ENCODE measurements around the gene FAM110A. TPM values are rescaled to one million over a fixed set of nuclear protein-coding genes. Genes with fewer than 3 reads are reported as not detected.
"Not testable (repeated sequence)": the region's sequence is repeated elsewhere in the genome, so short reads cannot be mapped to it uniquely, and the experiment has no call there.

The FAM110A gene
- polyA plus RNA-seq (2012; ENCODE audit: missing spikeins), result 3.0 TPM

DNA sequence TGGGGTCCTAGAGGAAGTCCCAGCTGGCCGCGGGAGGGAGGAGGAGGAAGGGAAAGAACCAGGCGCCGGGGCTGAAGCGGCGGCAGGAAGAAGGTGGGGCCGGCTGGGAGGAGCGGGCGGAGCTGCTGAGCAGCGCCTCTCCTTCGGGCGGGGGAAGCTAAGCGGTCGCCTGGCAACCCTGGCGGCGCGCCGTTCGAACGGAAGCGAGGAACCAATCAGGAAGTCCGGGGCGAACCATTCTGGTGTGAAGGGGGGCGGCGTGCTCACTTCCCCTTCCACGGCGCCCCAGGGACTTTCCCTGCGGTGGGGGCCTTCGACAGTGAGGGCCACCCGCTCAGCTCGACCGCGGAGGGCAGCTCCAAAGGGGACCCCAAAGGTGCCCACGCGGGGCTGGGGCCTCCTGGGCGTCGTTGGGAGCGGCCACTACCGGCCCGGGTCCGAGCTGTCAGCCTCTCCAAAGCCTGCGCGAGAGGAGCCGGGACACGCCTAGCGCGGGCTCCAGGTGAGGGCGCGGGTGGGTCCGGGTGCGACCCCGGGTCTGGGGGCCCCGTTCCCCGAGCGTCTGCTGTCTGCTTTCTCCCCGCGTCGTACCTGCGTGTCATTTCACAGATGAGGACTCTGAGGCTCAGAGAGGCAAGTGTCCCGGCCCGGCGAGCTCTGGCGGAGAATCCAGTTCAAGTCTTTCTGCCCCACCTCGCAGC lies at the start of gene FAM110A:
Gene FAM110A (plus strand): TSS at position 266 of the 701 bp plus-strand sequence. CDS start 11,090 bp downstream, outside the sequence.
- FAIRE-seq (peak; percentile 97), DNase-seq (ENCODE audit: insufficient read length) (peak; percentile 89)
- TF ChIP-seq TAF1 (IDR thresholded peaks at IDR 0.05; ENCODE audit: borderline replicate concordance, low read depth, low read length), result no peak
- 0 out of 2 replicates have a peak, but pooled peaks have one; percentile 26 for TF ChIP-seq POLR2AphosphoS5 (IDR thresholded peaks at IDR 0.05; ENCODE audit: low read depth, low read length)
- peak; percentile 71; the same call in 1 of the 2 replicates for TF ChIP-seq POLR2A (IDR thresholded peaks at IDR 0.05; ENCODE audit: low read depth, low read length)

GRCh38 chr20:787825-788224 lies 45.7 kb upstream of the FAM110A start:
- FAIRE-seq (no peak), DNase-seq (ENCODE audit: insufficient read length) (no peak)
- TF ChIP-seq TAF1 (IDR thresholded peaks at IDR 0.05; ENCODE audit: borderline replicate concordance, low read depth, low read length), result no peak
- TF ChIP-seq POLR2A (IDR thresholded peaks at IDR 0.05; ENCODE audit: low read depth, low read length), result no peak
- no peak for TF ChIP-seq POLR2AphosphoS5 (IDR thresholded peaks at IDR 0.05; ENCODE audit: low read depth, low read length)

GRCh38 chr20:791056-791455 lies 42.5 kb upstream of the FAM110A start:
- FAIRE-seq, result no peak
- no peak for DNase-seq (ENCODE audit: insufficient read length)
- no peak for TF ChIP-seq POLR2AphosphoS5 (IDR thresholded peaks at IDR 0.05; ENCODE audit: low read depth, low read length)
- TF ChIP-seq POLR2A (IDR thresholded peaks at IDR 0.05; ENCODE audit: low read depth, low read length), result no peak
- no peak for TF ChIP-seq TAF1 (IDR thresholded peaks at IDR 0.05; ENCODE audit: borderline replicate concordance, low read depth, low read length)

- FAIRE-seq, result no peak
- DNase-seq (ENCODE audit: insufficient read length), result no peak
- no peak for TF ChIP-seq TAF1 (IDR thresholded peaks at IDR 0.05; ENCODE audit: borderline replicate concordance, low read depth, low read length)
- TF ChIP-seq POLR2AphosphoS5 (IDR thresholded peaks at IDR 0.05; ENCODE audit: low read depth, low read length), result no peak
- TF ChIP-seq POLR2A (IDR thresholded peaks at IDR 0.05; ENCODE audit: low read depth, low read length), result no peak
These were observed 41.3 kb upstream of the FAM110A start for GRCh38 chr20:792248-792647.

- DNase-seq (ENCODE audit: insufficient read length) (no peak), FAIRE-seq (no peak)
- no peak for TF ChIP-seq TAF1 (IDR thresholded peaks at IDR 0.05; ENCODE audit: borderline replicate concordance, low read depth, low read length)
These were observed 36.6 kb upstream of the FAM110A start for GRCh38 chr20:796921-797320.

GRCh38 chr20:798746-799145 lies 34.8 kb upstream of the FAM110A start:
- FAIRE-seq; DNase-seq (ENCODE audit: insufficient read length): not testable (repeated sequence)

GRCh38 chr20:800026-800425 lies 33.5 kb upstream of the FAM110A start:
- FAIRE-seq; DNase-seq (ENCODE audit: insufficient read length): not testable (repeated sequence)

GRCh38 chr20:801678-802077 lies 31.8 kb upstream of the FAM110A start:
- DNase-seq (ENCODE audit: insufficient read length), result no peak
- TF ChIP-seq POLR2A (IDR thresholded peaks at IDR 0.05; ENCODE audit: low read depth, low read length), result no peak
- TF ChIP-seq POLR2AphosphoS5 (IDR thresholded peaks at IDR 0.05; ENCODE audit: low read depth, low read length), result no peak
- FAIRE-seq, result no peak

DNA sequence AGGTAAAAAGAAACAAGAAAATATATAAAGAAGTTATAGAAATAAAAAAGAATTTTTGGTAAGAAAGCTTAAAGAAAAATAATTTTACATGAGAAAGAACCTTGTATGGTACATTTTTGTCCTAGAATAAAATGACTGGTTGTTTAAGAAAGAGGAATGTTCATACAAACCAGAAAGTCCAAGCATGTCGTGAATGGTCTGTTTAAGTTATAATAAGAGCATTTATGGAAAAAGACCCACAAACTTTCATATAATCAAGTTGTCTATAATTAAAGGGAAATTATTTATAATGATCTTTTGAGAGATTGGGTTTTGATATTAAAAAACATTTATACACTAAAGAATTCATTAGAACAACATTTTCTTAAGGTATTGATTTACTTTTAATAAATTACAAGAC lies 27.8 kb upstream of the FAM110A start:
- DNase-seq (ENCODE audit: insufficient read length), result no peak
- FAIRE-seq, result no peak

GRCh38 chr20:811776-812434 lies 21.6 kb upstream of the FAM110A start:
- DNase-seq (ENCODE audit: insufficient read length); FAIRE-seq: not testable (repeated sequence)

More for the DNA sequence above, 27.8 kb upstream of the FAM110A start:
- no peak for TF ChIP-seq TAF1 (IDR thresholded peaks at IDR 0.05; ENCODE audit: borderline replicate concordance, low read depth, low read length)
- no peak for TF ChIP-seq POLR2AphosphoS5 (IDR thresholded peaks at IDR 0.05; ENCODE audit: low read depth, low read length)
- no peak for TF ChIP-seq POLR2A (IDR thresholded peaks at IDR 0.05; ENCODE audit: low read depth, low read length)

GRCh38 chr20:812435-812814 lies 21.1 kb upstream of the FAM110A start:
- FAIRE-seq; DNase-seq (ENCODE audit: insufficient read length): not testable (repeated sequence)

DNA sequence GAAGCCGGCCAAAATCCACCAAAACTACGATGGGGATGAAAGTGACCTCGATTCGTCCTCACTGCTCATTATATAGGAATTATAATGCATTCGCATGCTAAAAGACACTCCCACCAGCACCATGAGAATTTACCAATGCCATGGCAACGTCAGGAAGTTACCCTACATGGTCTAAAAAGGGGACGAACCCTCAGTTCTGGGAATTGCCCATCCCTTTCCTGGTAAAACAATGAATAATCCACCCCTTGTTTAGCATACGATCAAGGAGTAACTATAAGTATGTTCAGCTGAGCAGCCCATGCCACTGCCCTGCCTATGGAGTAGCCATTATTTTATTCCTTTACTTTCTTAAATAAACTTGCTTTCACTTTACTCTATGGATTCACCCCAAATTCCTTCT lies 20.1 kb upstream of the FAM110A start:
- no peak for DNase-seq (ENCODE audit: insufficient read length)
- no peak for FAIRE-seq
- TF ChIP-seq TAF1 (IDR thresholded peaks at IDR 0.05; ENCODE audit: borderline replicate concordance, low read depth, low read length) (no peak), POLR2AphosphoS5 (IDR thresholded peaks at IDR 0.05; ENCODE audit: low read depth, low read length) (no peak), POLR2A (IDR thresholded peaks at IDR 0.05; ENCODE audit: low read depth, low read length) (no peak)

DNA sequence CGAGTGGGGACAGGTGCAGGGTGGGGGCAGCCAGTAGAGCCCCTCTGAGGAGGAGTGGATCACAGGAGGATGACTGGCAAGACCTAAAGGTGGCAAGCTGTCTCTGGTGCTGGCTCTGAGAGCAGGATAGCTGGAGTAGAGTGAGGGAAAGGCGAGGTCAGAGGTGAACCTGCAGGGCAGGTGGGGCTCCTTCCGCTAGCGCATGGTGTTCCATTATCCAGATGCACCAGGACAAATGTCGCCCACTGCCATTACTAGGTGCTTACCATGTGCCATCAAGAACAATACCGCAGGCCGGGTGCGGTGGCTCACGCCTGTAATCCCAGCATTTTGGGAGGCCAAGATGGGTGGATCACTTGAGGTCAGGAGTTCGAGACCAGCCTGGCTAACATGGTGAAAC lies 18.3 kb upstream of the FAM110A start:
- FAIRE-seq (no peak), DNase-seq (ENCODE audit: insufficient read length) (no peak)
- TF ChIP-seq POLR2A (IDR thresholded peaks at IDR 0.05; ENCODE audit: low read depth, low read length) (no peak), POLR2AphosphoS5 (IDR thresholded peaks at IDR 0.05; ENCODE audit: low read depth, low read length) (no peak), TAF1 (IDR thresholded peaks at IDR 0.05; ENCODE audit: borderline replicate concordance, low read depth, low read length) (no peak)
